HepG2 (cell line): ENCODE results near the gene ADAMTS17. TPM values are rescaled to one million over a fixed set of nuclear protein-coding genes. Genes with fewer than 3 reads are reported as not detected.

ENCODE experiments used
- ATAC-seq: fragments of 200-7000 bp; cut with Tn5 transposase; 3 replicates; pipeline ENCODE4 v1.9.1; 2020; ENCODE audit warnings: mild to moderate bottlenecking, moderate library complexity
- BruUV-seq: library from RNA; stranded (reverse); fragments of 400-500 nt; replicated peaks from 2 replicates; lab custom pipeline; 2021; lab: Mats Ljungman, UMichigan
- CTCF ChIA-PET: fragments of 300-600 bp; formaldehyde crosslinking; extraction: SDS; loops from one replicate; lab custom pipeline; 2021; ENCODE audit warnings: low total read pairs, inconsistent platforms, low intra/inter-chr PET ratio; lab: Yijun Ruan, JAX
- POLR2A ChIA-PET: fragments of 350-600 bp; sonication (Branson Sonifier 250); formaldehyde crosslinking; loops from one replicate; lab custom pipeline; 2020; ENCODE audit warnings: antibody characterized with exemption, inconsistent platforms; lab: Yijun Ruan, JAX
- DNase-seq: peaks from one replicate; pipeline ENCODE4 v3.0.0-alpha.2; 2015; ENCODE audit warnings: low spot score
- FAIRE-seq: peaks from 3 replicates; lab custom pipeline; 2011; peaks lifted over from hg19 to GRCh38; lab: Jason Lieb, UNC
- H2AFZ ChIP-seq: one replicate; pipeline ENCODE4 v1.6.1; 2011; ENCODE audit warnings: low read length, inconsistent platforms
- H3K27ac ChIP-seq: fragments of 300-600 bp; 3 replicates; pipeline ENCODE4 v1.8.0; 2011; ENCODE audit warnings: mixed run types, mild to moderate bottlenecking, mixed read lengths, low read length, inconsistent platforms; ENCODE audit not compliant: insufficient read depth; ENCODE audit errors: extremely low read length
- H3K27me3 ChIP-seq, 2 experiments: fragments of 200-600 bp in 1 of 2; 2 replicates in 1 of 2; 3 replicates in 1 of 2; pipeline versions ENCODE4 v1.6.0 to v1.8.0; 2011; ENCODE audit warnings: low read length in 2 of 2, mild to moderate bottlenecking in 2 of 2, moderate library complexity in 2 of 2, inconsistent platforms in 1 of 2; ENCODE audit not compliant: insufficient read depth in 2 of 2, control insufficient read depth in 1 of 2
- H3K36me3 ChIP-seq, 2 experiments: fragments of 200-600 bp in 1 of 2; replicated peaks in 1 of 2; 2 replicates in 1 of 2; 3 replicates in 1 of 2; pipeline versions ENCODE4 v1.5.1 to v1.8.0; 2011; ENCODE audit warnings: low read length in 2 of 2, inconsistent platforms in 1 of 2; ENCODE audit not compliant: insufficient read depth in 2 of 2, control insufficient read depth in 1 of 2
- H3K4me1 ChIP-seq: 2 replicates; pipeline ENCODE4 v1.5.1; 2012; ENCODE audit warnings: low read length, inconsistent platforms; ENCODE audit not compliant: insufficient read depth
- H3K4me2 ChIP-seq: 2 replicates; pipeline ENCODE4 v1.6.0; 2011; ENCODE audit warnings: low read depth, low read length, inconsistent platforms
- H3K4me3 ChIP-seq, 3 experiments: fragments of 200-600 bp in 1 of 3; sonication (generic), shearing (Covaris generic) in 1 of 3; replicated peaks in 1 of 3; 2 replicates each; pipeline ENCODE4 v1.5.1; 2011 to 2016; ENCODE audit warnings: low read length in 3 of 3, inconsistent platforms in 2 of 3, low read depth in 2 of 3, mild to moderate bottlenecking in 2 of 3, control low read depth in 1 of 3, mixed read lengths in 1 of 3; ENCODE audit not compliant: insufficient read depth in 1 of 3
- H3K79me2 ChIP-seq: one replicate; pipeline ENCODE4 v1.6.1; 2011; ENCODE audit warnings: low read length, inconsistent platforms; ENCODE audit not compliant: insufficient read depth
- H3K9ac ChIP-seq: 2 replicates; pipeline ENCODE4 v1.6.0; 2011; ENCODE audit warnings: mild to moderate bottlenecking, low read depth, low read length, inconsistent platforms; ENCODE audit not compliant: insufficient read depth
- H3K9me3 ChIP-seq: 2 replicates; pipeline ENCODE4 v1.5.1; 2012; ENCODE audit warnings: mild to moderate bottlenecking, low read length
- H4K20me1 ChIP-seq: 2 replicates; pipeline ENCODE4 v1.6.0; 2011; ENCODE audit warnings: inconsistent platforms, mild to moderate bottlenecking, low read length, moderate library complexity; ENCODE audit not compliant: insufficient read depth
- ARNT2 ChIP-seq: sonication (generic); formaldehyde crosslinking; IDR thresholded peaks from 2 replicates; pipeline ENCODE4 v1.8.0; 2022; ENCODE audit warnings: mild to moderate bottlenecking, low read depth, missing genetic modification reagents, moderate library complexity
- BHLHE40 ChIP-seq: IDR thresholded peaks from 2 replicates; pipeline ENCODE4 v1.6.1; 2011; ENCODE audit warnings: low read length, improper control_type of control experiment
- MXD4 ChIP-seq: IDR thresholded peaks from 2 replicates; pipeline ENCODE4 v1.6.1; 2016; ENCODE audit warnings: mild to moderate bottlenecking, missing biosample characterization, missing genetic modification reagents
- NKX3-1 ChIP-seq: sonication (generic); formaldehyde crosslinking; IDR thresholded peaks from 2 replicates; pipeline ENCODE4 v1.5.0; 2020; ENCODE audit warnings: missing genetic modification reagents
- REPIN1 ChIP-seq: sonication (generic); formaldehyde crosslinking; IDR thresholded peaks from 2 replicates; pipeline ENCODE4 v1.8.0; 2022; ENCODE audit warnings: missing genetic modification reagents, low read depth, mild to moderate bottlenecking, borderline replicate concordance
- RXRB ChIP-seq: IDR thresholded peaks from 2 replicates; pipeline ENCODE4 v1.6.1; 2016; ENCODE audit warnings: borderline replicate concordance, missing genetic modification reagents, missing compliant biosample characterization
- ZNF615 ChIP-seq: sonication (generic); formaldehyde crosslinking; IDR thresholded peaks from 2 replicates; pipeline ENCODE4 v1.5.0; 2020; ENCODE audit warnings: mild to moderate bottlenecking, missing genetic modification reagents, borderline replicate concordance
- ZNF720 ChIP-seq: sonication (generic); formaldehyde crosslinking; IDR thresholded peaks from 2 replicates; pipeline ENCODE4 v1.4.0; 2020; ENCODE audit warnings: missing genetic modification reagents
- WGBS: methylation state at CpG from one replicate; pipeline ENCODE4 v1.1.6; 2017; ENCODE audit warnings: low lambda C conversion rate; 5-methylcytosine and 5-hydroxymethylcytosine counted together
- in situ Hi-C: cut with HindIII; loops from 2 replicates; pipeline ENCODE4 v1.10.0; 2017; ENCODE audit warnings: low pct_unique_long_range_greater_than_20kb; ENCODE audit not compliant: extremely low pct_ligation_motif_present
- intact Hi-C: fragments of 100-400 bp; cut with micrococcal nuclease; formaldehyde crosslinking; loops from one replicate; pipeline ENCODE4 v1.10.0; 2022; ENCODE audit not compliant: unreplicated experiment
- polyA plus RNA-seq, 8 experiments: library from polyadenylated mRNA; depleted of rRNA in 3 of 8; stranded (reverse) in 7 of 8; unstranded in 1 of 8; fragments of >200 nt; fragmentation: Illumina TruSeq in 4 of 8; extraction: Trizol in 4 of 8; gene quantifications; 2 replicates each; pipeline versions ENCODE4 v1.2.1 to v1.2.3, GENCODE V29; 2011 to 2016; ENCODE audit warnings: low read depth in 4 of 8, missing spikeins in 1 of 8, mixed read lengths in 1 of 8; ENCODE audit not compliant: insufficient read depth in 1 of 8
- total RNA-seq, 5 experiments: library from RNA; depleted of rRNA; stranded (reverse); fragments of >200 nt; fragmentation: Illumina TruSeq; extraction: Trizol; gene quantifications; 2 replicates each; pipeline ENCODE4 v1.2.3, GENCODE V29; 2016; ENCODE audit warnings: low read depth in 1 of 5
- TF ChIP-seq, protein P1 (sequence below): sonication (generic); formaldehyde crosslinking; IDR thresholded peaks from 2 replicates; pipeline ENCODE4 v1.5.1; 2020; ENCODE audit warnings: mild to moderate bottlenecking, missing genetic modification reagents, moderate library complexity
- TF ChIP-seq, protein P2 (sequence below): sonication (generic); formaldehyde crosslinking; IDR thresholded peaks from 2 replicates; pipeline ENCODE4 v1.8.1; 2022; ENCODE audit warnings: low read depth, mild to moderate bottlenecking, missing genetic modification reagents
- TF ChIP-seq, protein P3 (sequence below): sonication (generic); formaldehyde crosslinking; IDR thresholded peaks from 2 replicates; pipeline ENCODE4 v1.5.1; 2020; ENCODE audit warnings: mild to moderate bottlenecking, moderate library complexity, missing genetic modification reagents
- TF ChIP-seq, protein P4 (sequence below): sonication (generic); formaldehyde crosslinking; IDR thresholded peaks from 2 replicates; pipeline ENCODE4; 2020; ENCODE audit warnings: missing genetic modification reagents, mild to moderate bottlenecking, borderline replicate concordance

ADAMTS17 gene
- total and polyA plus RNA-seq, 2 of the 13 experiments (the other 11 are each of a cell fraction or from before 2014, with no cell fraction given): 0.02 to 0.04 TPM

DNA sequence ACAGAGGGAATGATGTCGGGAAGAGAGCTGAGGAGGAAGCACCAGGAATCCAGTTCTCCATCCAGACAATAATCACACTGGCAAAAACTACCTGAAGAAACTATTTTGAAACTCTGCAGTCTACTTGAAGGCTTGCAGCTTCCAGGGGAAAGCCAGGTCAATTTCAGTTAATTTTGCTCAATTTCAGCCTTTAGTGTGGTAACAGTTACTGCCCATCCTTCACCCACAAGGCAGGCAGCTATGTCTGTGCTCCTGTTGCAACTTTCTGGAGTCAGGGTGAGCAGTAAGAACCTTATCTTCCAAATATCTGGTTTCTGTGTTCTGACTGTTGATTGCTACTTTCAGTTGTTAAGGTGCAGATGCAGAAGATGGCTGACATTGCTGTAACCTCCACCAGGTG, 221.7 kb downstream of the ADAMTS17 start (continued):
- TF ChIP-seq, protein P1, sequence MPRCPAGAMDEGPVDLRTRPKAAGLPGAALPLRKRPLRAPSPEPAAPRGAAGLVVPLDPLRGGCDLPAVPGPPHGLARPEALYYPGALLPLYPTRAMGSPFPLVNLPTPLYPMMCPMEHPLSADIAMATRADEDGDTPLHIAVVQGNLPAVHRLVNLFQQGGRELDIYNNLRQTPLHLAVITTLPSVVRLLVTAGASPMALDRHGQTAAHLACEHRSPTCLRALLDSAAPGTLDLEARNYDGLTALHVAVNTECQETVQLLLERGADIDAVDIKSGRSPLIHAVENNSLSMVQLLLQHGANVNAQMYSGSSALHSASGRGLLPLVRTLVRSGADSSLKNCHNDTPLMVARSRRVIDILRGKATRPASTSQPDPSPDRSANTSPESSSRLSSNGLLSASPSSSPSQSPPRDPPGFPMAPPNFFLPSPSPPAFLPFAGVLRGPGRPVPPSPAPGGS (CRISPR knock-in tag): no peak
- TF ChIP-seq, all 625 proteins: peak for 0

DNA sequence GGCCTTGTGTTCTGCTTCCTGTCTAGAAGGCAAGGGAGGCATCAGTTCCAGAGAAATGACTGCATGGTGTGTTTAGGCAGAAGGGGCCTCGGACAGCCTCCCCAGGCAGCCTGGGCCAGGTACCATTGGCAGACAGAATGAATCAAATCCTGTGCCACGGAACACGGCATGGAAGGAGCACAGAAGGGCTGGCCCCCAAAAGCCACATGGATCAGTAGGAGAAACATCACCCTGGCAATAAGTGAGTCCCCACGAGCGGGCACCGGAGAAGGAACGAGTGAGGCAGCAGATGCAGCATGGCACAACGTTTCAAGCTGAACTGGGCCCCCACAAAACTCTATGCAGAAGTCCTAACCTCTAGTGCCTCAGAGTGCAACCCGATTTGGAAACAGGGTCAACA, 223.2 kb downstream of the ADAMTS17 start:
- intact Hi-C loops: no loop called here
- H3K79me2 ChIP-seq: no peaks in the 10 kb centered on the region
- 31% methylated on average over 7 of the region's 9 CpGs for WGBS
- H3K36me3 ChIP-seq: no peaks in the 10 kb centered on the region
- H3K4me1 ChIP-seq: no peaks in the 10 kb centered on the region
- H3K4me2 ChIP-seq: no peak overlapping the region
- POLR2A ChIA-PET: no interaction called here
- H3K9me3 ChIP-seq: peaks cover 11% of the 10 kb centered on the region; the same call in 1 of the 2 replicates
- no peak overlapping the region for H3K9ac ChIP-seq
- no peak for DNase-seq
- no peak for ATAC-seq
- CTCF ChIA-PET: no interaction called here
- in situ Hi-C loops: no loop called here
- no TSS peak for BruUV-seq
- no peaks in the 10 kb centered on the region; a peak in 2 of 5 replicates for H3K27me3 ChIP-seq
- no peak overlapping the region for H3K27ac ChIP-seq
- no peak overlapping the region for H3K4me3 ChIP-seq
- H2AFZ ChIP-seq: no peak overlapping the region
- H4K20me1 ChIP-seq: no peaks in the 10 kb centered on the region
- FAIRE-seq: no peak
- TF ChIP-seq, protein P2, sequence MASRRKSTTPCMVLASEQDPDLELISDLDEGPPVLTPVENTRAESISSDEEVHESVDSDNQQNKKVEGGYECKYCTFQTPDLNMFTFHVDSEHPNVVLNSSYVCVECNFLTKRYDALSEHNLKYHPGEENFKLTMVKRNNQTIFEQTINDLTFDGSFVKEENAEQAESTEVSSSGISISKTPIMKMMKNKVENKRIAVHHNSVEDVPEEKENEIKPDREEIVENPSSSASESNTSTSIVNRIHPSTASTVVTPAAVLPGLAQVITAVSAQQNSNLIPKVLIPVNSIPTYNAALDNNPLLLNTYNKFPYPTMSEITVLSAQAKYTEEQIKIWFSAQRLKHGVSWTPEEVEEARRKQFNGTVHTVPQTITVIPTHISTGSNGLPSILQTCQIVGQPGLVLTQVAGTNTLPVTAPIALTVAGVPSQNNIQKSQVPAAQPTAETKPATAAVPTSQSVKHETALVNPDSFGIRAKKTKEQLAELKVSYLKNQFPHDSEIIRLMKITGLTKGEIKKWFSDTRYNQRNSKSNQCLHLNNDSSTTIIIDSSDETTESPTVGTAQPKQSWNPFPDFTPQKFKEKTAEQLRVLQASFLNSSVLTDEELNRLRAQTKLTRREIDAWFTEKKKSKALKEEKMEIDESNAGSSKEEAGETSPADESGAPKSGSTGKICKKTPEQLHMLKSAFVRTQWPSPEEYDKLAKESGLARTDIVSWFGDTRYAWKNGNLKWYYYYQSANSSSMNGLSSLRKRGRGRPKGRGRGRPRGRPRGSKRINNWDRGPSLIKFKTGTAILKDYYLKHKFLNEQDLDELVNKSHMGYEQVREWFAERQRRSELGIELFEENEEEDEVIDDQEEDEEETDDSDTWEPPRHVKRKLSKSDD (CRISPR knock-in tag): no peak
- TF ChIP-seq REPIN1 (CRISPR knock-in tag) (no peak), MXD4 (CRISPR knock-in tag) (no peak), BHLHE40 (no peak), RXRB (CRISPR knock-in tag) (no peak), NKX3-1 (CRISPR knock-in tag) (no peak), ARNT2 (CRISPR knock-in tag) (no peak), ZNF615 (CRISPR knock-in tag) (no peak), ZNF720 (no peak)
- TF ChIP-seq, protein P3, sequence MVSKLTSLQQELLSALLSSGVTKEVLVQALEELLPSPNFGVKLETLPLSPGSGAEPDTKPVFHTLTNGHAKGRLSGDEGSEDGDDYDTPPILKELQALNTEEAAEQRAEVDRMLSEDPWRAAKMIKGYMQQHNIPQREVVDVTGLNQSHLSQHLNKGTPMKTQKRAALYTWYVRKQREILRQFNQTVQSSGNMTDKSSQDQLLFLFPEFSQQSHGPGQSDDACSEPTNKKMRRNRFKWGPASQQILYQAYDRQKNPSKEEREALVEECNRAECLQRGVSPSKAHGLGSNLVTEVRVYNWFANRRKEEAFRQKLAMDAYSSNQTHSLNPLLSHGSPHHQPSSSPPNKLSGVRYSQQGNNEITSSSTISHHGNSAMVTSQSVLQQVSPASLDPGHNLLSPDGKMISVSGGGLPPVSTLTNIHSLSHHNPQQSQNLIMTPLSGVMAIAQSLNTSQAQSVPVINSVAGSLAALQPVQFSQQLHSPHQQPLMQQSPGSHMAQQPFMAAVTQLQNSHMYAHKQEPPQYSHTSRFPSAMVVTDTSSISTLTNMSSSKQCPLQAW (CRISPR knock-in tag): no peak
- TF ChIP-seq, protein P4, sequence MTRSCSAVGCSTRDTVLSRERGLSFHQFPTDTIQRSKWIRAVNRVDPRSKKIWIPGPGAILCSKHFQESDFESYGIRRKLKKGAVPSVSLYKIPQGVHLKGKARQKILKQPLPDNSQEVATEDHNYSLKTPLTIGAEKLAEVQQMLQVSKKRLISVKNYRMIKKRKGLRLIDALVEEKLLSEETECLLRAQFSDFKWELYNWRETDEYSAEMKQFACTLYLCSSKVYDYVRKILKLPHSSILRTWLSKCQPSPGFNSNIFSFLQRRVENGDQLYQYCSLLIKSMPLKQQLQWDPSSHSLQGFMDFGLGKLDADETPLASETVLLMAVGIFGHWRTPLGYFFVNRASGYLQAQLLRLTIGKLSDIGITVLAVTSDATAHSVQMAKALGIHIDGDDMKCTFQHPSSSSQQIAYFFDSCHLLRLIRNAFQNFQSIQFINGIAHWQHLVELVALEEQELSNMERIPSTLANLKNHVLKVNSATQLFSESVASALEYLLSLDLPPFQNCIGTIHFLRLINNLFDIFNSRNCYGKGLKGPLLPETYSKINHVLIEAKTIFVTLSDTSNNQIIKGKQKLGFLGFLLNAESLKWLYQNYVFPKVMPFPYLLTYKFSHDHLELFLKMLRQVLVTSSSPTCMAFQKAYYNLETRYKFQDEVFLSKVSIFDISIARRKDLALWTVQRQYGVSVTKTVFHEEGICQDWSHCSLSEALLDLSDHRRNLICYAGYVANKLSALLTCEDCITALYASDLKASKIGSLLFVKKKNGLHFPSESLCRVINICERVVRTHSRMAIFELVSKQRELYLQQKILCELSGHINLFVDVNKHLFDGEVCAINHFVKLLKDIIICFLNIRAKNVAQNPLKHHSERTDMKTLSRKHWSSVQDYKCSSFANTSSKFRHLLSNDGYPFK (CRISPR knock-in tag): no peak
